Spleen (tissue), 7 donors: Measurements from ENCODE around the gene SMCHD1.

Experiments used
- POLR2A ChIP-seq, 3 donors: fragments of 450-650 bp; IDR thresholded peaks; one replicate each; pipeline ENCODE4 v1.5.1; 2017; ENCODE audit warnings: antibody characterized with exemption in 3 of 3, mild to moderate bottlenecking in 1 of 3
- POLR2AphosphoS5 ChIP-seq, 3 donors: sonication (generic); formaldehyde crosslinking; IDR thresholded peaks; one replicate each; pipeline ENCODE4 v1.5.1; 2017; ENCODE audit warnings: antibody characterized with exemption in 3 of 3
- TF ChIP-seq, protein P1 (sequence below), 11 experiments: fragments of 200-600 bp in 7 of 11; fragments of 450-650 bp in 4 of 11; sonication (generic) in 4 of 11; IDR thresholded peaks in 8 of 11; conservative IDR thresholded peaks in 3 of 11; 1 replicate in 7 of 11; 2 replicates in 4 of 11; pipeline versions ENCODE4 v1.4.0 to v1.8.0; 2016 to 2021; ENCODE audit warnings: antibody characterized with exemption in 11 of 11, inconsistent platforms in 4 of 11, mild to moderate bottlenecking in 1 of 11
- donor health status: DM: no; HTN: no; CAD: no; lungs with moderate emphysema.
- donor health status: DM: no; HTN: no; CAD: no.
- donor health status: DM: no; HTN: no; CAD: no.

- TF ChIP-seq POLR2AphosphoS5 (IDR thresholded peaks at IDR 0.05): no peak
- no peak for TF ChIP-seq POLR2A (IDR thresholded peaks at IDR 0.05)
- TF ChIP-seq, protein P1, sequence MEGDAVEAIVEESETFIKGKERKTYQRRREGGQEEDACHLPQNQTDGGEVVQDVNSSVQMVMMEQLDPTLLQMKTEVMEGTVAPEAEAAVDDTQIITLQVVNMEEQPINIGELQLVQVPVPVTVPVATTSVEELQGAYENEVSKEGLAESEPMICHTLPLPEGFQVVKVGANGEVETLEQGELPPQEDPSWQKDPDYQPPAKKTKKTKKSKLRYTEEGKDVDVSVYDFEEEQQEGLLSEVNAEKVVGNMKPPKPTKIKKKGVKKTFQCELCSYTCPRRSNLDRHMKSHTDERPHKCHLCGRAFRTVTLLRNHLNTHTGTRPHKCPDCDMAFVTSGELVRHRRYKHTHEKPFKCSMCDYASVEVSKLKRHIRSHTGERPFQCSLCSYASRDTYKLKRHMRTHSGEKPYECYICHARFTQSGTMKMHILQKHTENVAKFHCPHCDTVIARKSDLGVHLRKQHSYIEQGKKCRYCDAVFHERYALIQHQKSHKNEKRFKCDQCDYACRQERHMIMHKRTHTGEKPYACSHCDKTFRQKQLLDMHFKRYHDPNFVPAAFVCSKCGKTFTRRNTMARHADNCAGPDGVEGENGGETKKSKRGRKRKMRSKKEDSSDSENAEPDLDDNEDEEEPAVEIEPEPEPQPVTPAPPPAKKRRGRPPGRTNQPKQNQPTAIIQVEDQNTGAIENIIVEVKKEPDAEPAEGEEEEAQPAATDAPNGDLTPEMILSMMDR (IDR thresholded peaks at IDR 0.05 in 8 of 11, conservative IDR thresholded peaks at IDR 0.05 in 3 of 11): no peak
Measured at GRCh38 chr18:2625217-2625616, 30.3 kb upstream of the SMCHD1 start.
